Measurements from ENCODE around the gene CACNA2D3.

DNA sequence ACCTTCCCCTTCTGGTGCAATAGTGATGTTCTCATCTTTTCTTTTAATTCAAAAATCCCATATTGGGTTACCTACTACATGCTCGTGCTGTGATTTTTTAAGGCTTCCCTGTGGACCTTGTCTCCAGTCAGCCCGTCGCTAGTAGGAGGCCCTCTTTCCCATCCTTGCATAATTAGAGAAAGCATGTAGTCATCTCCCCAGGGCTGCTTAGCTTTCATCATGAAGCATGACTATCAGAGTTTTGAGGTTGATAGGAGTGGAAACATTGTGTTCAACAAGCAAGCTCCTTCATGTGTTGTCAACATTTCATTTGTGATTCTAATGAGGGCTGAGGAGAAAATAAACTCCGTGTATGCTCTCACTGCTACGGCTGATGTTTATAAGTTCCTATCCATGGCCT is 814.2 kb downstream of the CACNA2D3 start:
- TF ChIP-seq POLR2A (IDR thresholded peaks at IDR 0.05; ENCODE audit: low read length) (no peak), GATA1 (IDR thresholded peaks at IDR 0.05; ENCODE audit: low read depth, low read length) (no peak)
